Measurements from ENCODE around the gene CRELD2.

Gene CRELD2

DNA sequence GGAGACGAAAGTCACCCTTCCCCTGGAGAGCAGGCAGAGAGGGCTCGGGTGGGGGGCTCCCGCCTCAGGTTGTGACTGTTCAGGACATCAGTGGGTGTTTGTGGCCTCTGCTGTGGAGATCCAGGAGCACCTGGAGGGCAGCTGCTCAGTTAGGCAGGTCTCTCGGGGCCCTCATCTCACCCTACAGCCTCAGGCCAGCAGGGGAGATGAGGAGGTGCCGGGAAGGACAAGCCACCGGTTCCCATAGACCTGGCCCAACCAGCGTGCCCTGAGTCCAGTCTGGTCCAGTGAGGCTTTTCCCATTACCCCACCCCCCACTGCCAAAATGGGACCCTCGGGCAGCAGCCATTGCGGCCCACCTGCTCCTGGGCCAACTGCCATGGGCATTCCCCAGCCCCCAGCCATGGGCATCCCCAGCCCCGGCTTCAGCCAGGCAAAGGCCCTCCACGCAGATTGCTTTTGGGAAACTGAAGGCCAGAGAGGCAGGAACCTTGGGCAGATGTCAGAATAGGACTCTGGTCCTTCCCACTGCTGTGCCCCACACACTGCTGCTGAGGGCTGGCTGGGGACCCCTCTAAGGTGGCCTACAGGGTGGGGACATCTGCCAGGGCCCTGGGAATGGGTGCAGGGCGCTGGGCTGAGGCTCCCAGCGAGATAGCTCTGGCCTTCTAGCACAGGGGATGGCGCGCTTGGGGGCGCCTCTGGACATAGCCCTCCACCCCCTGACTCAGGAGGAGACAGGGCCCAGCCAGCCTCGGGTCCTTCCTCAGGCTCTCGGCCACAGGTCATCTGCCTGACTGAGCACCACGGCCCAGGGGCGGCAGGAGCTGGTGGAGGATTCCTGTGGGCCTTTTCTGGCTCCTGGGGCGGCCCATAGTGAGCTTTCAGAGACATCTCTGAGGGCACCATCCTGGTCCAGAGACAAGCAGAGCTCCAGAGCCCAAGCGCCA is 46.9 kb downstream of the CRELD2 start:
- Histone ChIP-seq H3K4me2 (ENCODE audit: low read length) (no peak overlapping the region), H4K20me1 (ENCODE audit: insufficient read depth, low read length) (no peaks in the 10 kb centered on the region), H3K4me3 (ENCODE audit: low read depth, low read length, poor library complexity, severe bottlenecking) (no peak overlapping the region), H3K27me3 (ENCODE audit: insufficient read depth, low read length) (no peaks in the 10 kb centered on the region), H3K9me2 (ENCODE audit: low read depth, low read length) (no peaks in the 10 kb centered on the region), H2AFZ (ENCODE audit: low read length) (no peak overlapping the region), H3K9ac (ENCODE audit: low read length) (no peak overlapping the region), H3K9me3 (ENCODE audit: low read length) (no peaks in the 10 kb centered on the region), H3K36me3 (ENCODE audit: insufficient read depth, low read length) (peaks cover 39% of the 10 kb centered on the region), H3F3A (ENCODE audit: insufficient read depth, low read length) (0 out of 2 replicates have a peak, but pooled peaks cover 3% of the 10 kb centered on the region), H3K79me2 (ENCODE audit: insufficient read depth, low read length) (no peaks in the 10 kb centered on the region), H3K27ac (ENCODE audit: low read depth, low read length, poor library complexity, severe bottlenecking) (no peak overlapping the region), H3K4me1 (ENCODE audit: insufficient read depth, low read length, severe bottlenecking) (peaks cover 10% of the 10 kb centered on the region)
- TF ChIP-seq, protein P1, sequence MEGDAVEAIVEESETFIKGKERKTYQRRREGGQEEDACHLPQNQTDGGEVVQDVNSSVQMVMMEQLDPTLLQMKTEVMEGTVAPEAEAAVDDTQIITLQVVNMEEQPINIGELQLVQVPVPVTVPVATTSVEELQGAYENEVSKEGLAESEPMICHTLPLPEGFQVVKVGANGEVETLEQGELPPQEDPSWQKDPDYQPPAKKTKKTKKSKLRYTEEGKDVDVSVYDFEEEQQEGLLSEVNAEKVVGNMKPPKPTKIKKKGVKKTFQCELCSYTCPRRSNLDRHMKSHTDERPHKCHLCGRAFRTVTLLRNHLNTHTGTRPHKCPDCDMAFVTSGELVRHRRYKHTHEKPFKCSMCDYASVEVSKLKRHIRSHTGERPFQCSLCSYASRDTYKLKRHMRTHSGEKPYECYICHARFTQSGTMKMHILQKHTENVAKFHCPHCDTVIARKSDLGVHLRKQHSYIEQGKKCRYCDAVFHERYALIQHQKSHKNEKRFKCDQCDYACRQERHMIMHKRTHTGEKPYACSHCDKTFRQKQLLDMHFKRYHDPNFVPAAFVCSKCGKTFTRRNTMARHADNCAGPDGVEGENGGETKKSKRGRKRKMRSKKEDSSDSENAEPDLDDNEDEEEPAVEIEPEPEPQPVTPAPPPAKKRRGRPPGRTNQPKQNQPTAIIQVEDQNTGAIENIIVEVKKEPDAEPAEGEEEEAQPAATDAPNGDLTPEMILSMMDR (IDR thresholded peaks at IDR 0.05; ENCODE audit: low read length) = no peak
- no peak for TF ChIP-seq EZH2 (IDR thresholded peaks at IDR 0.05; ENCODE audit: borderline replicate concordance, low read length)

DNA sequence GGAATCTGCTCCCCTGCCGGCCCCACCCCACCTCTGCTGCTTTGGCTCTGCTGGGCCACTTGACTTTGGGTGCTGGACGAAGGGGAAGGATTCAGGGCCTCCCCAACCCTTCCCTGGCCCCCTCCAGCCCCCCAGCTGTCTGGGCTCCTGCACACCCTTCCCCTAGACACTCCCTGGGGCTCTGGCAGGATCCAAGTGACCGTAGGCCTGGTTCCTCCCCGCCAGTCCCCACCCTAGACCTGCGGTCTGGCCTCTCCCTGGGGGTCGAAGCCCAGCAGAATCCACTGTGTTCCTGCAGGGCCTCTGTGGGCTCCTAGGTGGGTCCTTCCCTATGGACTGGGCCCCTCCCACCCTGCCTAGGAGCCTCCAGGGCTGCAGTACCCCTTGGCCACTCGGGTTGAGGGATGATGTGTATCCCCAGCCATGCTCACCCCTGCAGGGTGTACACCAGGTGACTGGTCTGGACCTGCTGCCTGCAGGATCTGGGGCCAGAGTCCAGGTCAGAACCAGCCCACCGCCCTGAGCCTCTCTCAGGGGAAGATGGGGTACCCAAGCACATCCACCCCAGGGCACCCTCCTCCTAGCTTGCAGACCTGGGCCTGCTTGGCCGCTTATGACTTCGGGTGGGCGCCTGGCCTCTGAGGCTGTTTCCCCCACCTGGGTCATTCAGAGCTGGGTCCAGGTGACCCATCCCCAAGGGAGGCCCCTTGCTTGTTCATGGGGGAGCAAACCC is 47.8 kb downstream of the CRELD2 start:
- Histone ChIP-seq H4K20me1 (ENCODE audit: insufficient read depth, low read length) (no peaks in the 10 kb centered on the region), H3K36me3 (ENCODE audit: insufficient read depth, low read length) (peaks cover 39% of the 10 kb centered on the region), H3K9me3 (ENCODE audit: low read length) (no peaks in the 10 kb centered on the region), H3K9ac (ENCODE audit: low read length) (no peak overlapping the region), H3K27me3 (ENCODE audit: insufficient read depth, low read length) (no peaks in the 10 kb centered on the region), H2AFZ (ENCODE audit: low read length) (no peak overlapping the region), H3K9me2 (ENCODE audit: low read depth, low read length) (no peaks in the 10 kb centered on the region), H3F3A (ENCODE audit: insufficient read depth, low read length) (0 out of 2 replicates have a peak, but pooled peaks cover 3% of the 10 kb centered on the region), H3K4me1 (ENCODE audit: insufficient read depth, low read length, severe bottlenecking) (peaks cover 18% of the 10 kb centered on the region), H3K4me2 (ENCODE audit: low read length) (no peak overlapping the region), H3K79me2 (ENCODE audit: insufficient read depth, low read length) (no peaks in the 10 kb centered on the region), H3K27ac (ENCODE audit: low read depth, low read length, poor library complexity, severe bottlenecking) (no peak overlapping the region), H3K4me3 (ENCODE audit: low read depth, low read length, poor library complexity, severe bottlenecking) (no peak overlapping the region)
- TF ChIP-seq, protein P1 (IDR thresholded peaks at IDR 0.05; ENCODE audit: low read length) = no peak
- no peak for TF ChIP-seq EZH2 (IDR thresholded peaks at IDR 0.05; ENCODE audit: borderline replicate concordance, low read length)

DNA sequence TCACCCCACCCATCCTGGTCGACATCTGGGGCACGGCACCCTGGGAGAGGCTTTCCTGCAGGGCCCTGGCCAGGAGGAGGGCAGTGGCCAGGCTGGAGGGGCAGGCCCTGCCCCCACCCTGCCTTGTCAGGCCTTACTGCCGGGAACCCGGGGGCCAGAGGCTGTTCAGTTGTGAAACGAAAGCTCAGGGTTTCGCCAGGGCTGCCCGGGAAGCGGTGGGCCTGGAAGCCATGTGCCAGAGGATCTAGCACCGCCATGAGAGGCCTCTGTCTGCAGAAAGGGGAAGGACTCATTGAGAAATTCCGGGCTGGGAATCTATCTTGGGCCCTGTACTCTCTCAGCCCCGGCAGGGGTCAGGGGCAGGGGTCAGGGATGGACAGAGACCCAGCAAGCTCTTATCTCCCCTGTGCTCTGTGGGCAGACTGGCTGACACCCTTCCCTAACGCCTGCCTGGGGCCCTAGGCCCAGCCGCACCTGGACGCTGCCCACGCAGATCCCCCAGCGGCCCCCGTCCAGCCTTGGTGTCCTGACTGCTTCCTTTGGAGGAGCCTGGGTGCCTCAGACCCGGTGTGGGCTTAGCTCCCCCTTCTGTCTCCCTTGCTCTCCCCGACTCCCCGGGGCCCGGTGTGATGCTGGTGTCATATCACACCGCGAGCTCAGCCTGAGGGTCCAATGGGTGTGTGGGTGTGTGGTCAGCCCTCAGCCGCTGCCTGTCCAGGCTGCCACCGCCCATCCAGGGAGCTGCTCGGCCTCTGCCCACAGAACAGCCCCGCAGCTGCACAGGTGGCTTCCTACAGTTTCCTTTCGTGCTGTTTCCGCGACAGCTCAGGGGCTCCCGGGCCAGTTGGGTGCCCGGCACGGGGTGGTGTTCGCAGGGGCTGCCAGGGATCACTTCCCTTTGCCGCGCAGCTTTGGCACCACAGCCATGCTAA is 48.6 kb downstream of the CRELD2 start:
- Histone ChIP-seq H4K20me1 (ENCODE audit: insufficient read depth, low read length) (no peaks in the 10 kb centered on the region), H3K79me2 (ENCODE audit: insufficient read depth, low read length) (no peaks in the 10 kb centered on the region), H3K4me2 (ENCODE audit: low read length) (no peak overlapping the region), H3K27ac (ENCODE audit: low read depth, low read length, poor library complexity, severe bottlenecking) (no peak overlapping the region), H3F3A (ENCODE audit: insufficient read depth, low read length) (0 out of 2 replicates have a peak, but pooled peaks cover 3% of the 10 kb centered on the region), H3K9ac (ENCODE audit: low read length) (no peak overlapping the region), H3K4me3 (ENCODE audit: low read depth, low read length, poor library complexity, severe bottlenecking) (no peak overlapping the region), H3K36me3 (ENCODE audit: insufficient read depth, low read length) (peaks cover 32% of the 10 kb centered on the region), H3K4me1 (ENCODE audit: insufficient read depth, low read length, severe bottlenecking) (peaks cover 24% of the 10 kb centered on the region), H3K27me3 (ENCODE audit: insufficient read depth, low read length) (no peaks in the 10 kb centered on the region), H3K9me2 (ENCODE audit: low read depth, low read length) (no peaks in the 10 kb centered on the region), H2AFZ (ENCODE audit: low read length) (no peak overlapping the region), H3K9me3 (ENCODE audit: low read length) (no peaks in the 10 kb centered on the region)
- TF ChIP-seq EZH2 (IDR thresholded peaks at IDR 0.05; ENCODE audit: borderline replicate concordance, low read length) = no peak
- TF ChIP-seq, protein P1 (IDR thresholded peaks at IDR 0.05; ENCODE audit: low read length) = no peak

Measured in OCI-LY1 (cell line).